Chondrocyte (in vitro differentiated cells): ENCODE measurements around the gene ARNT2. TPM values are rescaled to one million over a fixed set of nuclear protein-coding genes. Genes with fewer than 3 reads are reported as not detected.

ENCODE experiments used
- DNase-seq: peaks from one replicate; pipeline ENCODE4 v3.0.0; 2021; ENCODE audit warnings: mixed read lengths, low spot score
- H3K27ac Mint-ChIP-seq: one replicate; pipeline ENCODE4 v1.8.0; 2021; ENCODE audit warnings: mild to moderate bottlenecking, moderate library complexity, mixed read lengths; ENCODE audit not compliant: unreplicated experiment
- H3K27me3 Mint-ChIP-seq: 2 replicates; pipeline ENCODE4 v1.8.0; 2021; ENCODE audit warnings: low read depth, mixed read lengths
- H3K36me3 Mint-ChIP-seq: 2 replicates; pipeline ENCODE4 v1.8.0; 2021; ENCODE audit warnings: low read depth, mixed read lengths
- H3K4me1 Mint-ChIP-seq: 2 replicates; pipeline ENCODE4 v1.8.0; 2021; ENCODE audit warnings: low read depth, mild to moderate bottlenecking, mixed read lengths
- H3K4me3 Mint-ChIP-seq: one replicate; pipeline ENCODE4 v1.8.0; 2021; ENCODE audit warnings: mild to moderate bottlenecking, moderate library complexity, mixed read lengths; ENCODE audit not compliant: unreplicated experiment
- H3K9me3 Mint-ChIP-seq: 2 replicates; pipeline ENCODE4 v1.8.0; 2021; ENCODE audit warnings: low read depth, mixed read lengths
- total RNA-seq: library from RNA; stranded (reverse); gene quantifications from 3 replicates; pipeline ENCODE4 v1.2.1, GENCODE V29; 2021
- TF ChIP-seq, protein P1 (sequence below): fragments of 200-600 bp; sonication (generic); IDR thresholded peaks from 2 replicates; pipeline ENCODE4 v1.5.0; 2021; ENCODE audit warnings: antibody characterized with exemption, mild to moderate bottlenecking, moderate library complexity

Gene ARNT2
- total RNA-seq, 1 donor from 2014 or later, result 20.2 TPM

DNA sequence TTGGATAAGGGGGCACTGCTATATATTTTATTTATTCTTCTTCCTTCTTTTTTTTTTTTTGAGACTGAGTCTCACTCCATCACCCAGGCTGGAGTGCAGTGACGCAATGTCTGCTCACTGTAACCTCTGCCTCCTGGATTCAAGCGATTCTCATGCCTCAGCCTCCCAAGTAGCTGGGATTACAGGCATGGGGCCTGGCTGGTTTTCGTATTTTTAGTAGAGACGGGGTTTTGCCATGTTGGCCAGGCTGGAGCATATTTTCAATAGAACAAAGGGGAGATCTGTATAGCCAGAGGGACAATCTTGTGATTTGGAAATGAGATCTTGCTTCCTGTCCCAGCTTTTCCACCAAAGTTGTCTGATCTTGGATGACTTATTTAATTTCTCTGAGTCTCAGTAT, 157.9 kb downstream of the ARNT2 start:
- Mint-ChIP-seq H3K9me3 (no peaks in the 10 kb centered on the region), H3K27me3 (no peaks in the 10 kb centered on the region), H3K36me3 (peaks cover 43% of the 10 kb centered on the region), H3K4me3 (no peak overlapping the region), H3K27ac (peak overlapping the region; percentile 49), H3K4me1 (peaks cover 37% of the 10 kb centered on the region)
- no peak for DNase-seq
- TF ChIP-seq, protein P1, sequence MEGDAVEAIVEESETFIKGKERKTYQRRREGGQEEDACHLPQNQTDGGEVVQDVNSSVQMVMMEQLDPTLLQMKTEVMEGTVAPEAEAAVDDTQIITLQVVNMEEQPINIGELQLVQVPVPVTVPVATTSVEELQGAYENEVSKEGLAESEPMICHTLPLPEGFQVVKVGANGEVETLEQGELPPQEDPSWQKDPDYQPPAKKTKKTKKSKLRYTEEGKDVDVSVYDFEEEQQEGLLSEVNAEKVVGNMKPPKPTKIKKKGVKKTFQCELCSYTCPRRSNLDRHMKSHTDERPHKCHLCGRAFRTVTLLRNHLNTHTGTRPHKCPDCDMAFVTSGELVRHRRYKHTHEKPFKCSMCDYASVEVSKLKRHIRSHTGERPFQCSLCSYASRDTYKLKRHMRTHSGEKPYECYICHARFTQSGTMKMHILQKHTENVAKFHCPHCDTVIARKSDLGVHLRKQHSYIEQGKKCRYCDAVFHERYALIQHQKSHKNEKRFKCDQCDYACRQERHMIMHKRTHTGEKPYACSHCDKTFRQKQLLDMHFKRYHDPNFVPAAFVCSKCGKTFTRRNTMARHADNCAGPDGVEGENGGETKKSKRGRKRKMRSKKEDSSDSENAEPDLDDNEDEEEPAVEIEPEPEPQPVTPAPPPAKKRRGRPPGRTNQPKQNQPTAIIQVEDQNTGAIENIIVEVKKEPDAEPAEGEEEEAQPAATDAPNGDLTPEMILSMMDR, result no peak

DNA sequence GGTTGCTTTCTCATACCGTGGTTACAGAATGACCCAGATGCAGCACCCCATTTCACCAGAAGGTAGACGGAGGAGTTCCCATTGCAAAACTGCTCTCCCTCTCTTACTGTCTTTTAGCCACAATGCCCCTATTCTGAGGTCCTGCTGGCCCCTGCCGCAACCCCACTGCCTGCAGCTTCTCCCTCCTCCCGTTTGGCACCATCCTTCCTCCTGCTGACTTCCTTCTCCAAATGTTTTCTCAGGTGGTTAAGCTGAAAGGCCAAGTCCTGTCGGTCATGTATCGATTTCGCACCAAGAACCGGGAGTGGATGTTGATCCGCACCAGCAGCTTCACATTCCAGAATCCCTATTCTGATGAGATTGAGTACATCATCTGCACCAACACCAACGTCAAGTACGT, 158.7 kb downstream of the ARNT2 start:
- Mint-ChIP-seq H3K27me3 (no peaks in the 10 kb centered on the region), H3K36me3 (peaks cover 37% of the 10 kb centered on the region), H3K27ac (no peak overlapping the region), H3K4me1 (peaks cover 41% of the 10 kb centered on the region), H3K9me3 (no peaks in the 10 kb centered on the region), H3K4me3 (no peak overlapping the region)
- no peak for DNase-seq
- TF ChIP-seq, protein P1, result no peak

DNA sequence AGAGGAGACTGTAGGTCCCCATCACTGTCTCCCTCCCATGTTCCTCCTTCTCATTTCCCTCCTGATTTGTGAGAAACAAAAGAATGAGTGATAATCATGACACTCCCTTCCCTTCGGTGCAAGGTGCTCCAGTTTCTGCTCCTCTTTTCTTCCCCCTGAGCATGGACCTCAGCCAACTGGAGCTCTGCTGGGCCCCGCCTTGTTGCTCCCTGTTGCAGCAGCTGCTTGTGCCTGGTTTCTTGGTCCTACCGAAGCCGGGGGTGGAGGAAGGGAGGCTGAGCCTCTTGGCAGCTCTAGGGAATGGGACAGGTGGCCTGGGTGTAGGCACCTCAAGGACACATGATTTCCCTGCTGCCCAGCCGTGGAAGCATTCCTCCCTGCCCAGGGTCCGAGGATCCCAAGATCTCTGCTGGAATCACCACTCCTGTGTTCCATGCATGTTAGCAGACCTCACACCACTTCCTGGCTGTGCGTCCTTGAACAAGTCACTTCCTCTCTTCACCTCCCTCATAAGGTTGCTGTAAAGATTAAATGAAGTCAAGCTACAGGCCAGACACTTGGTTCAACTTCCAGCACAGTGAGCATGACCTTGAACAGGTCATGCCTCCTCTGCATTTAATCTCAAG, 159.3 kb downstream of the ARNT2 start:
- no peak overlapping the region for H3K27ac Mint-ChIP-seq
- H3K27me3 Mint-ChIP-seq, result no peaks in the 10 kb centered on the region
- DNase-seq, result no peak
- TF ChIP-seq, protein P1, result no peak
- H3K4me3 Mint-ChIP-seq, result no peak overlapping the region
- H3K4me1 Mint-ChIP-seq, result peaks cover 48% of the 10 kb centered on the region
- H3K9me3 Mint-ChIP-seq, result no peaks in the 10 kb centered on the region
- H3K36me3 Mint-ChIP-seq, result peaks cover 35% of the 10 kb centered on the region

DNA sequence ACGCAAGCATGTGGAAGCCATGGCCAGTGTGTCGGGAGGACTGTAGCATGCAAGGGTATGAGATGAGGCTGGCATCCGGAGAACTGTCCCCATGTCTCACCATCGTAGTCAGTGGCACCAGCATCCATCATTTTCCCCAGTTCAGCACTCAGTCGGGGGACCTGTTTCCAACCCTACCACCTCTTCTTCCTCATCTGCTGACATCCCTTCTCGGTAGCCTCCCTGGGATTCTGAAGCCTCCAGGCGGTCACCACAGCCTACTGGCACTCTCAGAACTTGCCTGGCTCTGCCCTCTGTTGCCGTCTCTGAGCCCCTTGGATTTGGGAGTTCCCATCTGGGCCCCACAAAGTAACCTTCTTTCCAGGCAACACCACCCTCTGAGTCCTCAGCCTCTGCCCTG, 159.9 kb downstream of the ARNT2 start:
- no peak for DNase-seq
- TF ChIP-seq, protein P1, result no peak
- Mint-ChIP-seq H3K36me3 (peaks cover 33% of the 10 kb centered on the region), H3K4me3 (no peak overlapping the region), H3K4me1 (peaks cover 54% of the 10 kb centered on the region), H3K27ac (no peak overlapping the region), H3K27me3 (no peaks in the 10 kb centered on the region), H3K9me3 (no peaks in the 10 kb centered on the region)

DNA sequence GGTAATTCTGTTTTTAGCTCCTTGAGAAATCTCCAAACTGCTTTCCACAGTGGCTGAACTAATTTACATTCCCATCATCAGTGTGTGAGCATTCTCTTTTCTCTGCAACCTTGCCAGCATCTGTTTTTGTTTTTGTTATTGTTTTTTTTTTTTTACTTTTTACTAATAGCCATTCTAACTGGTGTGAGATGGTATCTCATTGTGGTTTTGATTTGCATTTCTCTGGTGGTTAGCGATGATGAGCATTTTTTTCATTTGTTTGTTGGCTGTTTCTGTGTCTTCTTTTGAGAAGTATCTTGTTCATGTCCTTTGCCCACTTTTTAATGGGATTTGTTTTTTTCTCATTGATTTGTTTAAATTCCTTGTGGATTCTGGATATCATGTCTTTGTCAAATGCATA, 161.2 kb downstream of the ARNT2 start:
- Mint-ChIP-seq H3K4me1 (peaks cover 59% of the 10 kb centered on the region), H3K36me3 (peaks cover 27% of the 10 kb centered on the region), H3K9me3 (no peaks in the 10 kb centered on the region), H3K4me3 (no peak overlapping the region), H3K27me3 (no peaks in the 10 kb centered on the region), H3K27ac (no peak overlapping the region)
- no peak for DNase-seq
- TF ChIP-seq, protein P1, result no peak
